LHCN-M2 (cell line): Measurements from ENCODE around the gene PMF1. TPM values are rescaled to one million over a fixed set of nuclear protein-coding genes. Genes with fewer than 3 reads are reported as not detected.

ENCODE experiments used
- DNase-seq: peaks from one replicate; pipeline ENCODE4 v3.0.0-alpha.2; 2012; ENCODE audit warnings: low read depth
- total RNA-seq: library from RNA; depleted of rRNA; stranded (reverse); fragments of >200 nt; gene quantifications from 2 replicates; pipeline ENCODE4 v1.2.3, GENCODE V29; 2014; rRNA removed

The PMF1 gene
- total RNA-seq, 1 experiment from 2014 or later = 67.2 TPM

DNA sequence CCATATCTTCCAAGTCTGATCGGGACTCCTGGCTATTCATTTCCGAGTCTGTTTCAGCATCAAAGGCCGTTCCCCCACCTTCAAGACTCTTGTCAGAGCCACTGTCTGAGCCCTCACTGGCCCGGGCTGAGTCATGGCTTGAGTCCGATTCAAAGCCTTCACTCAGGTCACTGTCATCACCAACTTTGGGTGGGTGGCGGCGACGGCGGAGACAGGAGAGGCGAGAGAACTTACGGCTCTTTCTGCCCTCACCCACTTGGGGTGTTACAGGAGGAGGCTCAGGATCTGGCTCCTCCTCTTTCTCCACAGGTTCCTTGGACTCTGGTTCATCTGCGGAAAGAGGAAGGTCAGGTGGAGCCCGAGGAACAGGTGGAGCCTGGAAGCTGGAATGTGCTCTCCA lies 53.2 kb downstream of the PMF1 start:
- DNase-seq = no peak

DNA sequence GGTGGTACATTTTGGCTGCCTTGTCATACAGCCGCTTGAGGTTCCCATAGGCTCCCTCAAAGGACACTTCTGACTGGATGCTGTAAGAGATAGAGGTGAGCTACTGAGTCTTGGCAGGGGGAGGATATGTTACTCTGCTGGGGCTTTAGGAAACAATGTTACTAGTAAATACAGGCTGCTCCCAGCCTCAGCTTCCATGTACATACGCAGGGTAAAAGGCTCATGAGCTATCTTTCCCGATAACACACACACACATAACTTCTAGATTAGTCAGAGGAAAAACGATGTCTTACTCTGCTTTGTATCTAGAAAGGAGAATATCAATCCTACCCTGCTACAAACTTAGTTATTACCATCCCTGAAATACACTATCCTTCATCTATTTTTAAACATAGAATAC lies 55.5 kb downstream of the PMF1 start:
- DNase-seq = no peak

DNA sequence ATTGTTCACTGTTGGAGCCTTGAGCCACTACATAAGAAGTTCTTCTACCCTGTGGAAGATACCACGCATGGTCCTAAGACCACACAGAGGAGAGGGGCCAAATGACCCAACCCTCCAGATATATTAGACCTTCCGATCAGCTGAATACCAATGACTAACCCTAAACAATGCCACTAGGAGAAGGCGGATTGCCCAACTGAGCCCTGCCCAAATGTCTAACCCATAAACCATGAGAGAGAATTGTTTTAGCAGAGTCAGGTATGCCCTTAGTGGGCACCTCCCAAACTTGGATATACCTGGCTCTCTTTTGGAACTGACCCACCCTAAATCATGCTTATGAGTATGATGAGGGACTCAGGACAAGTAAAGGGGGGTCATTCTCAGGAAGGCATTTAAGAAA lies 57.5 kb downstream of the PMF1 start:
- DNase-seq = no peak

DNA sequence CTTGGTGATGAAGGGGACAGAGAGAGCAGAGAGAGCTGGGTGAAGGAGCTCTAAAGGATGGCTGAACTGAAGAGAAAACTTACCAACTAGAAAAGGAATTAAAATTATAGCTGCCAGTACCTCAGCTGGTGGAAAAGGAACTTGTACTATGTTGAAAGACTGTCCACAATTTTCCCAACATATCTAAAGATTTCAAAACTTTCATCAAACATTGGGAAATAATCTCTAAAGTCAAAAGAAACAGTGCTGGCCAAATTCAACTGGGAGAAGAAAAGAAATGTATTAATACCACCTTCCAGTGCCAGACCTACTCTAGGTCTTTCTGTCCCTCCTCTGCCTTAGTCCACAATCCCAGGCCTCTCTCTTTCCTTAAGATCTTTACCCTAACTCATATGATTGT lies 63.7 kb downstream of the PMF1 start:
- no peak for DNase-seq

DNA sequence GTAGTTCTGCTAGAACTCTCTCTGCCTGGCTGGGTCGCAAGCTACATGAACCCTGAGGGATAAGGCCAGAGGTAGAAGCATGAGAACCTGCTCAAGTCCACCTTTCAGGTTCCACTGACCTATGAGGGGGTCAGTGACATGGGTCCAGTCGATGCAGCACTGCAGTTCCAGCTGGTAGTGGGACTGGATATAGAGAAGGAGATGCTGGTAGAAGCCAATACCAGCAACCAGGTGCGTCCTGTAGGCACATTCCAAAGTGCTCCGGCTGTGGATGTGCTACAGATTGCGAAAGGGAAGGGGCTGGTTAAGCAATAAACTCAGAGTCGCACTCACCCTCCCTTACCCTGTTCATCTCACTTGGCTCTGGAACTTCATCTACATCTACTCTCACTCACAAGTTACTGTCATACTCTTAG lies 64.2 kb downstream of the PMF1 start:
- DNase-seq = no peak

DNA sequence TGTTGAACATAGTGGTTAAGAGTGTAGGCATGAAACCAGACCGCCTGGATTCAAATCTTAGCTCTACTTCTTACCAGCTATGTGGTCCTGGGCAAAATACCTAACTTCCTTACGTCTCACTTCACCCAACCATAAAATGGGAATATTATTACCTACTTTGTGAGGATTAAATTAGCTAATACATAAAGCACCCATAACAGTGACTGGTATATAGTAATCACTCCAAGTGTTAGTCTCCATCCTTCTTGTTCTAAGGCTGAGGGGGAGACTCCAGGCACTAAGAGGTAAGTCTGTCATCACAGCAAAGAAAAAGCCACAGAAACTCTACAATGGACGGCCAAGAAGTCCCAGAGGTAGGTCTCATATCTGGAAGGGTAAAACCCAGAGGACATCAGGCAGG lies 67.0 kb downstream of the PMF1 start:
- DNase-seq = no peak

DNA sequence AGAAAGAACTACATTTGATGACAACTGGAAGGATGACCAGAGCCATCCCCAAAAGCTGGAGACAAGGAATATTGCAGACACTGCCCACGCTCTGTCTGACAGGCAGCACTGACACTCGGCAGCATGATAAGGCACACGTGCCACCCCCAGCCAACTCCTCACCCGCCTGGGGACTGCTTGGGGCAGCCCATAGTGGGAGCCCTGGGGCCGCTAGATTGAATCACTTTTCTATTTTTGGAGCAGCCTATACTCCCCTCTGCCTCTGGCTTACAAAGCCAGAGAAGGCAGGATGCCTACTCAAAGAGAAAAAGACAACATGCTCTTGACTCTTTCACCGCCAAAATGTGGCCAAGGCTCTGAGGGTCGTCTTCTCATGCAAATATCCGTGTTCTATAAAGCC lies 68.5 kb downstream of the PMF1 start:
- DNase-seq = peak; percentile 73

DNA sequence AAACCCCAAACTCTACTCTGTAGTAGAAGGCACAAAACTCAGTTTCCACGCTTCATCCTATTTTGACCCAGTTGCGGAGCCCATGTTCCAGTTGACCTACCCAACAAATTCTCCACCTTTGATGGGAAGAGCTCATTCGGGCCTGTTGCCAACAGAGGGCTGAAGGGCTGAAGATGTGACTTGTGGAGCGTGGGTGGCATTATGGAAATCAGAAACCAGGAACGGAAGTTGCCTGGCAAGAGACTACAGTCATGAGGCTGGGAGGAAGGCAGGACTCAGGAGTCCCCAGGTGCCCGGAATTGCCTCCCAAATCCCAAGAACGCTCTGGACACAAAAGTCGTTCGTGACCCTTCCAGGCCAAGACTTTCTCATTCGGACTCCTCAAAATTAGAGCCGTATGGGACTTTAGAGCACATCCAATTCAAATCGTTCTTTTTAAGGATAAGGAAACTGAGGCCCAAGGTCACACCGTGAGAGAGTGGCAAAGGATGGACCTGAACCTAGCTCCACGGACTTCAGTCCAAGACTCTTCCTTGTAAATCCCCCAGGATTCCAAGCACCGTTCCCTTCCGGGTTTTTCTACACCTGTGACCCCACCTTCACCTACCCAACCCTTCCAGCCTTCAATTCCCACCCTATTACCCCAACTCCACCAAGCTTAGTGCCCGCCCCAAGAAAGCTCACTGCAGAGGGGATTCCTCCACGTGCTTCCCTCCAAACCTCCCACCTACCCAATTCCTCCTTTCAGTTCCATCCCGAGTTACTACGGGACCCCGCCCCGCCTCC lies 69.1 kb downstream of the PMF1 start:
- peak; percentile 22 for DNase-seq

DNA sequence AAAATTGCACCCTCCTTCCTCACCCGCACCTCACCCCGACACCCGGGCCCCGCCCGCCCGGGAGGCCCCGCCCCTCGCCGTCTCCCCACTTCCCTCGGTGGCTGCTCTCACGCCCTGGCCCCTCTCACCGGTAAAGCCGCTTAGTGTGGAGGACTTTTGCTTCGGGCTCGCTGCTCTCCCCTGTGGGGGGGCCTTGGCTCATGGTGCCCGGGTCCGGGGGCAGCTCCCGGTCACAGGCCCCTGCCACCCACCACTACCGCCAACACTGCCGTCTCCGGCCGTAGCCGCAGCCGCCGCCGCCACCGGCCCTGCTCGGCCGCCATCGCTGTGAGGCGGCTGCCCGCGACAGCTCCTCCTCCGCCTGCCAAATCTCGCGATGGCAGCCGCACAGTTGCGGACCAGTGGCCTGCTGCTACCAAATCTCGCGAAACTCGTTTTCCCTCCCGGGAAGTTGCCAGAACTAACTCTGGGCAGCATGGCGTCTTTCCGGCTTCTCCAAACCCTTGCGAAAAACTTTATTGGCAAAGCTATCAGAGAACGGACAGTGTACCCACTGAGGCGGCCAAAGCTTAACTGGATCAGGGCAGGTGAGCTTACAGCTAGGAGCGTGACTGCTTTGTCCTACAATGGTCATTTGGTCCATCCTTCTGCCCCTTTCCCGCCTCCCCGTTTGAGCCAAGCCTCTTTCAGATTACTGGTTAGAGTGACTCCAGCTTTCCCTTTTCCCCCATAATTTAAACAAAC lies 69.8 kb downstream of the PMF1 start, which contains the start of gene SMG5:
Gene SMG5 (minus strand): TSS at position 347 of the 744 bp plus-strand sequence. CDS start 145 bp downstream, at position 202.
- peak; percentile 99 for DNase-seq

DNA sequence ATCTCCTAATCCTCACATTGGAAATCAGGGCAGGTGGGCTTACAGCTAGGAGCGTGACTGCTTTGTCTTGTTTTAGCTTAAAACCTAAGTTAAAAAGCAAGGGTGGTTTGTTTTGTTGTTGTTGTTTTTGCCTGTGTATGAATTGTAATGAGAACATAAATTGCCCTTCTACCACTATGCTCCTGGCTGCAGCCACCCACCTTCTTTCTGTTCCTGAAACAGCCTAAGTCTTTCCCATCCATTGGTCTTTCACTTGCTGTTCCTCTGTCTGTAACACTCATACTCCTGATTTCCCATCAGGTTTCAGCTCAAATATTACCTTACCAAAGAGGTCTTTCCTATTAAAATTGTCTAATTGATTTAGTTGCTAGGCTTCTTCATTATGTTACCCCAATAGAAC lies 70.7 kb downstream of the PMF1 start:
- DNase-seq = no peak

DNA sequence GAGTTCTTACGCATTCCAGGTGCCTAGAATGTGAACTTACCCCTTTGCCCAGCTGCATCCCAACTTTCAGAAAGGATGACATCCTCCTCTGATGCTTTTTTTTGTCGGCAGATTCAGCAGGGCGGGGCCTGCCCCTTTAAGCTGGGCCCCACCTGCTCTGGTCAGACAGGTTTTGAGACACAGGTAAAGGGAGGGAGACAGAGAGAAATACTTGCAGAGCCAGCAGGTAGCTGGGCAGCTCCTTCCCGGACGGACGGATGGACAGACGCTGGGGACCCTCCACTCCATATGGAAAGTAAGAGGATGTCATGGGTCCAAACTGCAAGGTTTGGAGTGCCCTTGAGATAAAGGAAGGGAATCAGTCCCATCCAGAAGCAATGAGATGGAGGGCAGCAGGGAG lies 71.3 kb downstream of the PMF1 start, which contains the start of gene TMEM79:
Gene TMEM79 (plus strand): TSS at position 214 of the 400 bp plus-strand sequence. CDS start 902 bp downstream, outside the sequence.
- no peak for DNase-seq

DNA sequence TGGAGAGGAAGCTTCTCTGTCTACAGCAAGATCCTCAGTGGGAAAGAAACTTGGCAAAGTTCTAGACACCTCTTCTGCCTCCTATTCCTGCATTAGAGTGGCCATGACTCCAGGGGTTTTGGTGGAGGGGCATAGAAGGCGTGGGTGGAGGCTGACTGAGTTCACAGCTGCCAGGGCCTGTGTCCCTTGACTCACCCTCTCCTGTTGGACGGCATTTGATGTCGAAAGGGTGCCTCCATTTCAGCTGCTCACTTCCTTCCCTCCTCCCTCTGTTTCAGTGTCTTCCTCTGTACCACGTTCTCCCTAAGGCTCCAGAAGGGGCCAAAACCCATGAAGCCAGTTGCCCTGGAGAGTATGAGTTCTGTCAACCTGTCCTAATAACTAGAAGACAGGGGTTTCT lies 72.0 kb downstream of the PMF1 start:
- peak; percentile 46 for DNase-seq

DNA sequence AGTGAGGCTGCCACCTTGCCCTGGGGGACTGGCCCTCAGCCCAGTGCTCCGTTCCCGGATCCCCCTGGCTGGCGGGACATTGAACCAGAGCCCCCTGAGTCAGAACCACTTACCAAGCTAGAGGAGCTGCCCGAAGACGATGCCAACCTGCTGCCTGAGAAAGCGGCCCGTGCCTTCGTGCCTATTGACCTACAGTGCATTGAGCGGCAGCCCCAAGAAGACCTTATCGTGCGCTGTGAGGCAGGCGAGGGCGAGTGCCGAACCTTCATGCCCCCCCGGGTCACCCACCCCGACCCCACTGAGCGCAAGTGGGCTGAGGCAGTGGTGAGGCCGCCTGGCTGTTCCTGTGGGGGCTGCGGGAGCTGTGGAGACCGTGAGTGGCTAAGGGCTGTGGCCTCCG lies 72.6 kb downstream of the PMF1 start:
- no peak for DNase-seq

DNA sequence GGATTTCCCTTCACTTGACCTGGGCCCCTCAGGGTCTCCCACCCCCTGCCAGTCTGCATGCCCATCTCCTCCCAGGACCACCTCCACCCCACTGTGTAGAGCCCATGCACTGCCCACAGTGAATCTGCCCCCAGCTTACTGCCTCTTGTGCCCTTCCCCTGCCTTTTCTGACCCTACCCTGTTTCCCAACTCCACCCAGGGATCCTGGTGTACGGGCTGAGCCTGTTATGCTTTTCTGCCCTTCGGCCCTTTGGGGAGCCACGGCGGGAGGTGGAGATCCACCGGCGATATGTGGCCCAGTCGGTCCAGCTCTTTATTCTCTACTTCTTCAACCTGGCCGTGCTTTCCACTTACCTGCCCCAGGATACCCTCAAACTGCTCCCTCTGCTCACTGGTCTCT lies 73.3 kb downstream of the PMF1 start:
- DNase-seq = no peak

Other genes with a start within 250 kb of the PMF1 start
- 228 and 262 TPM in 2 replicates for gene ARHGEF2, start 234.5 kb upstream of the PMF1 start, total RNA-seq
- 229 and 351 TPM in 2 replicates for gene SSR2, start 192.1 kb upstream of the PMF1 start, total RNA-seq
- gene UBQLN4, start 159.2 kb upstream of the PMF1 start, total RNA-seq = 34.1 and 37.7 TPM in 2 replicates
- gene LAMTOR2, start 158.2 kb upstream of the PMF1 start, total RNA-seq = 67.3 and 70.9 TPM in 2 replicates
- not detected in 2 replicates for gene RAB25, start 151.8 kb upstream of the PMF1 start, total RNA-seq
- gene MEX3A, start 130.5 kb upstream of the PMF1 start, total RNA-seq = 4.9 and 5.8 TPM in 2 replicates
- 1,371 and 1,475 TPM in 2 replicates for gene LMNA, start 98.3 kb upstream of the PMF1 start, total RNA-seq
- gene SEMA4A, start 59.4 kb upstream of the PMF1 start, total RNA-seq = 0.40 and 0.64 TPM in 2 replicates
- gene SLC25A44, start 18.9 kb upstream of the PMF1 start, total RNA-seq = 11.2 and 15.6 TPM in 2 replicates
- gene BGLAP, start 29.2 kb downstream of the PMF1 start, total RNA-seq = 2.0 and 4.3 TPM in 2 replicates
- 0.83 and 1.8 TPM in 2 replicates for gene PAQR6, start 35.0 kb downstream of the PMF1 start, total RNA-seq
- 66.1 and 74.9 TPM in 2 replicates for gene SMG5, start 69.8 kb downstream of the PMF1 start, total RNA-seq
- 2.9 and 3.2 TPM in 2 replicates for gene TMEM79, start 71.3 kb downstream of the PMF1 start, total RNA-seq
- gene GLMP, start 82.7 kb downstream of the PMF1 start, total RNA-seq = 42.2 and 45.6 TPM in 2 replicates
- gene VHLL, start 86.3 kb downstream of the PMF1 start, total RNA-seq = not detected in 2 replicates
- gene CCT3, start 125.3 kb downstream of the PMF1 start, total RNA-seq = 341 and 346 TPM in 2 replicates
- gene TSACC, start 125.5 kb downstream of the PMF1 start, total RNA-seq = not detected in 2 replicates
- not detected in 2 replicates for gene RHBG, start 156.2 kb downstream of the PMF1 start, total RNA-seq